ENCODE results near the gene FSHR.

DNA sequence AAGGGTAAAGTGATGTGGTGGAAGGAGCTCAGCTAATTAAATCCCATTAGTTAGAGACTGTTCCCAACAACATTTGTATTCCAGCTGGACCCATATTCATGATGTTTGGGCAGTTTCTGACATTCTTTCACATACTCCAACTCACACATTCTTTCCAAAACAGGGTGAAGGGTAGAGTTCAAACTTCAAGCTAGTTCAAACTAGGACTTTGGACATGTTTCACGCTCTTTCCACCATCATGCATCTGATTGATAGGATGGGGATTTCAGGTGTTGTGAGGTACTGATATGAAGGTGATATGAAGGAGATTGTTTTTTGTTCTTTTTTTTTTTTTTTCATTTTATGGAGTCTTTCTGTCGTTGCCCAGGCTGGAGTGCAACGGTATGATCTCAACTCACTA lies 201.7 kb downstream of the FSHR start:
- TF ChIP-seq POLR2A (IDR thresholded peaks at IDR 0.05): no peak
- TF ChIP-seq, protein P1, sequence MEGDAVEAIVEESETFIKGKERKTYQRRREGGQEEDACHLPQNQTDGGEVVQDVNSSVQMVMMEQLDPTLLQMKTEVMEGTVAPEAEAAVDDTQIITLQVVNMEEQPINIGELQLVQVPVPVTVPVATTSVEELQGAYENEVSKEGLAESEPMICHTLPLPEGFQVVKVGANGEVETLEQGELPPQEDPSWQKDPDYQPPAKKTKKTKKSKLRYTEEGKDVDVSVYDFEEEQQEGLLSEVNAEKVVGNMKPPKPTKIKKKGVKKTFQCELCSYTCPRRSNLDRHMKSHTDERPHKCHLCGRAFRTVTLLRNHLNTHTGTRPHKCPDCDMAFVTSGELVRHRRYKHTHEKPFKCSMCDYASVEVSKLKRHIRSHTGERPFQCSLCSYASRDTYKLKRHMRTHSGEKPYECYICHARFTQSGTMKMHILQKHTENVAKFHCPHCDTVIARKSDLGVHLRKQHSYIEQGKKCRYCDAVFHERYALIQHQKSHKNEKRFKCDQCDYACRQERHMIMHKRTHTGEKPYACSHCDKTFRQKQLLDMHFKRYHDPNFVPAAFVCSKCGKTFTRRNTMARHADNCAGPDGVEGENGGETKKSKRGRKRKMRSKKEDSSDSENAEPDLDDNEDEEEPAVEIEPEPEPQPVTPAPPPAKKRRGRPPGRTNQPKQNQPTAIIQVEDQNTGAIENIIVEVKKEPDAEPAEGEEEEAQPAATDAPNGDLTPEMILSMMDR (IDR thresholded peaks at IDR 0.05): no peak
